ENCODE data around the gene ITPR2.

DNA sequence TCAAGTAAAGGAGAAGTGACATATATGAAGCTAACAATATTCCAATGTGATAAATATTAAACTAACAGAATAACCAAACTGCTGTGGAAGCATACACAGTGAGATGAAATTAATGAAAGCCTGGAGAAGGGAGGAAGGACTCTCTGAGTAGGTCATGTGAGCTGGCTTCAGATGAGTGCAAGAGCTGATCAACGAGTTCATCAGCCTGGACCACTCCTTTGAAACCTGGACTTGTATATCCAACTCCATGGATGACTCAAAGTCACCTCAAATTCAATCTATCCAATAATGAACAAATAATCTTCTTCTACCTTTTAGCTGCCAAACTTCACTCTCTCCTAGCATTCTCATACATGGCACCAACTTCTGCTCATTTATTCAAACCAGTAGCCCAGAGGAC lies 391.6 kb downstream of the ITPR2 start:
- TF ChIP-seq, protein P1, sequence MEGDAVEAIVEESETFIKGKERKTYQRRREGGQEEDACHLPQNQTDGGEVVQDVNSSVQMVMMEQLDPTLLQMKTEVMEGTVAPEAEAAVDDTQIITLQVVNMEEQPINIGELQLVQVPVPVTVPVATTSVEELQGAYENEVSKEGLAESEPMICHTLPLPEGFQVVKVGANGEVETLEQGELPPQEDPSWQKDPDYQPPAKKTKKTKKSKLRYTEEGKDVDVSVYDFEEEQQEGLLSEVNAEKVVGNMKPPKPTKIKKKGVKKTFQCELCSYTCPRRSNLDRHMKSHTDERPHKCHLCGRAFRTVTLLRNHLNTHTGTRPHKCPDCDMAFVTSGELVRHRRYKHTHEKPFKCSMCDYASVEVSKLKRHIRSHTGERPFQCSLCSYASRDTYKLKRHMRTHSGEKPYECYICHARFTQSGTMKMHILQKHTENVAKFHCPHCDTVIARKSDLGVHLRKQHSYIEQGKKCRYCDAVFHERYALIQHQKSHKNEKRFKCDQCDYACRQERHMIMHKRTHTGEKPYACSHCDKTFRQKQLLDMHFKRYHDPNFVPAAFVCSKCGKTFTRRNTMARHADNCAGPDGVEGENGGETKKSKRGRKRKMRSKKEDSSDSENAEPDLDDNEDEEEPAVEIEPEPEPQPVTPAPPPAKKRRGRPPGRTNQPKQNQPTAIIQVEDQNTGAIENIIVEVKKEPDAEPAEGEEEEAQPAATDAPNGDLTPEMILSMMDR (CRISPR knock-in tag; IDR thresholded peaks at IDR 0.05) = no peak
- no peak for TF ChIP-seq CREM (IDR thresholded peaks at IDR 0.05)
- TF ChIP-seq CREM (CRISPR knock-in tag; IDR thresholded peaks at IDR 0.05) = no peak
- TF ChIP-seq, protein P2, sequence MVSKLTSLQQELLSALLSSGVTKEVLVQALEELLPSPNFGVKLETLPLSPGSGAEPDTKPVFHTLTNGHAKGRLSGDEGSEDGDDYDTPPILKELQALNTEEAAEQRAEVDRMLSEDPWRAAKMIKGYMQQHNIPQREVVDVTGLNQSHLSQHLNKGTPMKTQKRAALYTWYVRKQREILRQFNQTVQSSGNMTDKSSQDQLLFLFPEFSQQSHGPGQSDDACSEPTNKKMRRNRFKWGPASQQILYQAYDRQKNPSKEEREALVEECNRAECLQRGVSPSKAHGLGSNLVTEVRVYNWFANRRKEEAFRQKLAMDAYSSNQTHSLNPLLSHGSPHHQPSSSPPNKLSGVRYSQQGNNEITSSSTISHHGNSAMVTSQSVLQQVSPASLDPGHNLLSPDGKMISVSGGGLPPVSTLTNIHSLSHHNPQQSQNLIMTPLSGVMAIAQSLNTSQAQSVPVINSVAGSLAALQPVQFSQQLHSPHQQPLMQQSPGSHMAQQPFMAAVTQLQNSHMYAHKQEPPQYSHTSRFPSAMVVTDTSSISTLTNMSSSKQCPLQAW (CRISPR knock-in tag; IDR thresholded peaks at IDR 0.05) = no peak
- TF ChIP-seq NAIF1 (CRISPR knock-in tag; IDR thresholded peaks at IDR 0.05; ENCODE audit: borderline replicate concordance) = no peak
- TF ChIP-seq ZBTB8A (CRISPR knock-in tag; IDR thresholded peaks at IDR 0.05; ENCODE audit: borderline replicate concordance, low read depth) = no peak
- TF ChIP-seq, protein P3, sequence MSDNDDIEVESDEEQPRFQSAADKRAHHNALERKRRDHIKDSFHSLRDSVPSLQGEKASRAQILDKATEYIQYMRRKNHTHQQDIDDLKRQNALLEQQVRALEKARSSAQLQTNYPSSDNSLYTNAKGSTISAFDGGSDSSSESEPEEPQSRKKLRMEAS (IDR thresholded peaks at IDR 0.05) = no peak
- TF ChIP-seq HDAC1 (CRISPR knock-in tag; IDR thresholded peaks at IDR 0.05) = no peak
- TF ChIP-seq RAD21 (CRISPR knock-in tag; IDR thresholded peaks at IDR 0.05) = no peak
- no peak for TF ChIP-seq HOMEZ (CRISPR knock-in tag; IDR thresholded peaks at IDR 0.05; ENCODE audit: low read depth)
- TF ChIP-seq REXO4 (CRISPR knock-in tag; IDR thresholded peaks at IDR 0.05; ENCODE audit: borderline replicate concordance) = no peak
- TF ChIP-seq, protein P4, sequence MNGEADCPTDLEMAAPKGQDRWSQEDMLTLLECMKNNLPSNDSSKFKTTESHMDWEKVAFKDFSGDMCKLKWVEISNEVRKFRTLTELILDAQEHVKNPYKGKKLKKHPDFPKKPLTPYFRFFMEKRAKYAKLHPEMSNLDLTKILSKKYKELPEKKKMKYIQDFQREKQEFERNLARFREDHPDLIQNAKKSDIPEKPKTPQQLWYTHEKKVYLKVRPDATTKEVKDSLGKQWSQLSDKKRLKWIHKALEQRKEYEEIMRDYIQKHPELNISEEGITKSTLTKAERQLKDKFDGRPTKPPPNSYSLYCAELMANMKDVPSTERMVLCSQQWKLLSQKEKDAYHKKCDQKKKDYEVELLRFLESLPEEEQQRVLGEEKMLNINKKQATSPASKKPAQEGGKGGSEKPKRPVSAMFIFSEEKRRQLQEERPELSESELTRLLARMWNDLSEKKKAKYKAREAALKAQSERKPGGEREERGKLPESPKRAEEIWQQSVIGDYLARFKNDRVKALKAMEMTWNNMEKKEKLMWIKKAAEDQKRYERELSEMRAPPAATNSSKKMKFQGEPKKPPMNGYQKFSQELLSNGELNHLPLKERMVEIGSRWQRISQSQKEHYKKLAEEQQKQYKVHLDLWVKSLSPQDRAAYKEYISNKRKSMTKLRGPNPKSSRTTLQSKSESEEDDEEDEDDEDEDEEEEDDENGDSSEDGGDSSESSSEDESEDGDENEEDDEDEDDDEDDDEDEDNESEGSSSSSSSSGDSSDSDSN (CRISPR knock-in tag; IDR thresholded peaks at IDR 0.05) = no peak
- TF ChIP-seq ZBTB7A (CRISPR knock-in tag; IDR thresholded peaks at IDR 0.05) = no peak
- TF ChIP-seq, protein P5, sequence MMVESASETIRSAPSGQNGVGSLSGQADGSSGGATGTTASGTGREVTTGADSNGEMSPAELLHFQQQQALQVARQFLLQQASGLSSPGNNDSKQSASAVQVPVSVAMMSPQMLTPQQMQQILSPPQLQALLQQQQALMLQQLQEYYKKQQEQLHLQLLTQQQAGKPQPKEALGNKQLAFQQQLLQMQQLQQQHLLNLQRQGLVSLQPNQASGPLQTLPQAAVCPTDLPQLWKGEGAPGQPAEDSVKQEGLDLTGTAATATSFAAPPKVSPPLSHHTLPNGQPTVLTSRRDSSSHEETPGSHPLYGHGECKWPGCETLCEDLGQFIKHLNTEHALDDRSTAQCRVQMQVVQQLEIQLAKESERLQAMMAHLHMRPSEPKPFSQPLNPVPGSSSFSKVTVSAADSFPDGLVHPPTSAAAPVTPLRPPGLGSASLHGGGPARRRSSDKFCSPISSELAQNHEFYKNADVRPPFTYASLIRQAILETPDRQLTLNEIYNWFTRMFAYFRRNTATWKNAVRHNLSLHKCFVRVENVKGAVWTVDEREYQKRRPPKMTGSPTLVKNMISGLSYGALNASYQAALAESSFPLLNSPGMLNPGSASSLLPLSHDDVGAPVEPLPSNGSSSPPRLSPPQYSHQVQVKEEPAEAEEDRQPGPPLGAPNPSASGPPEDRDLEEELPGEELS (CRISPR knock-in tag; IDR thresholded peaks at IDR 0.05) = no peak
- no peak for TF ChIP-seq BHLHE40 (IDR thresholded peaks at IDR 0.05; ENCODE audit: low read length)
